GM19025 (cell line): Measurements from ENCODE around the gene NFATC2.
"Not testable (repeated sequence)": the region's sequence is repeated elsewhere in the genome, so short reads cannot be mapped to it uniquely, and the experiment has no call there.

ENCODE experiments used
- ATAC-seq: cut with Tn5 transposase; IDR thresholded peaks from one replicate; pipeline ENCODE4 v1.9.1; 2021; ENCODE audit warnings: mild to moderate bottlenecking, low read depth, moderate library complexity; ENCODE audit not compliant: unreplicated experiment

NFATC2 gene

DNA sequence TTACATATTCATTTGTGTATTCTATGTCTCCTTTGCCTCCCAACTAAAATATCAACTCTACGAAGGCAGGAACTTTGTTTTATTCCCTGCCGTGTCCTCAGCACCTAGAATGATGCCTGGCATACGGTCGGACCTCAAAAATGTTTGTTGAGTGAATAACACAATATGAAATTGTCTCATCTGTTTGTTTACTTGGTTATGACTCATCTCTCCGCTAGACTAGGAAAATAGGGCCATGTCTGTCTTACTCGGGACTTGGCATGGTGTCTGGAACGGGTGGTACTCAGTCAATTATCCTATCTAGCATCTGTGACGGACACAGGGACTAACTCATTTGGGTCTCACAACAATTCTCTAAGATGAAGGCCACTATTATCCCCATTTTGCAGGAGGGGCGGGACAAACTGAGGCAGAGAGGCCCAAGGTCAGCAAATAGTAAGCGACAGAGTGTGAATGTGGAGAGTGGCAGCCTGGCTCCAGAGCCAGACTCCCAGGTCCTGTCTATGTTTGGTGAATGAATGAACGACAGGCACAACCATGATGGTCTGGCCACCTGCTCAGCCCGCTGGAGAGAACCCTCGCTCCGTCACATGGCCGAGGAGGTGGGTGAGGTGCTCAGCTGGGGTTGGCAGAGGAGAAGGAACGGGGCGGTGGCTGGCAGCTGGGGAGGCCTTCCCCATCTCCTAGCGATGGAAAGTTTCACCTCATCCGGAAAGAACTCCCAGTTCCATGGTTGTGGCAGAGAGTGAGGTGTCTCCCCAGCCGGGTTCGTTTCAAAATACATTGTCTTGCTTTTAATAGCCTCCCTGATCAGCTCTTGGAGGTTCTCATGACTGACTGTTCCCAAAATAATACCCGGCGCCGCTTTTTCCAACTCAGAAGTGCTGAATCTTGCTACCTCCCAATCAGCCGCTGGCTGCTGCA is 27.6 kb upstream of the NFATC2 start:
- ATAC-seq = no peak

DNA sequence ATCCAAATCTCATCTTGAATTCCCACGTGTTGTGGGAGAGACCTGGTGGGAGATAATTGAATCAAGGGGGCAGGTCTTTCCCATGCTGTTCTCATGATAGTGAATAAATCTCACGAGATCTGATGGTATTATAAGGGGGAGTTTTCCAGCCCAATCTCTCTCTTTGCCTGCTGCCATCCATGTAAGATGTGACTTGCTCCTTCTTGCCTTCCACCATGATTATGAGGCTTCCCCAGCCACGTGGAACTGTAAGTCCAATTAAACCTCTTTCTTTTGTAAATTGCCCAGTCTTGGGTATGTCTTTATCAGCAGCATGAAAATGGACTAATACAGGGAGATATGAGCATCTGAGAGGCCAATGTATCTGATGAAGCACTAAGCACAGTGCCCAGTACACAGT is 26.0 kb upstream of the NFATC2 start:
- not testable (repeated sequence) for ATAC-seq

DNA sequence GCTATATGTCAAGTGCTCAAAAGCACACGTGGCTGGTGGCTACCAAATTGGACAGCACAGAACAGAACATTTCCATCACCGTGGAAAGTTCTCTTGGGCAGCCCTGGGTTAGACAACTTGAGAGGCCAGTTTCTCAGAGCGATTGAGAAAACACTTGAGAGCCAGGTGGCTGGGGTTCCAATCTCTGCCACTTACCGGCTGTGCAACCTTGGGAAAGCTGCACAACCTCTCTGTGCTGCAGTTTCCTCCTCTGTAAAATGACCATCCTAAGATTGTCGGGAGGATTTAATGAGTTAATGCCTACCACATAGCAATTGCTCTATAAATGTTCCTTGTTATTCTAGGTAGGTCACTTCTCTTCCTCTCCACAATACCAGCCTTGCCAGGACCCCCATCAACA is 25.1 kb upstream of the NFATC2 start:
- no peak for ATAC-seq

DNA sequence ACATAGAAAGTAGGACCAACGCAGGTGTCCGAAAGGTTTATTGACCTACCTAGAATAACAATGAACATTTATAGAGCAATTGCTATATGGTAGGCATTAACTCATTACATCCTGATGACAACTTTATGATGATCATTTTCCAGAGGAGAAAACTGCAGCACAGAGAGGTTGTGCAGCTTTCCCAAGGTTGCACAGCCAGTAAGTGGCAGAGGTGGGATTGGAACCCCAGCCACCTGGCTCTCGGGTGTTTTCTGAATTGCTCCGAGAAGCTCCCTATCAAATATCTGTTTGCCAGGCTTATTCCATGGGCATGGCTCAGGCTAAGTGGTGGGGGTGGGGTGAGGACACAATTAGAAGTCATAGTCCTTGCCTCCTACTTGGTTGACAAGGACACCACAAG is 24.1 kb upstream of the NFATC2 start:
- ATAC-seq = no peak

DNA sequence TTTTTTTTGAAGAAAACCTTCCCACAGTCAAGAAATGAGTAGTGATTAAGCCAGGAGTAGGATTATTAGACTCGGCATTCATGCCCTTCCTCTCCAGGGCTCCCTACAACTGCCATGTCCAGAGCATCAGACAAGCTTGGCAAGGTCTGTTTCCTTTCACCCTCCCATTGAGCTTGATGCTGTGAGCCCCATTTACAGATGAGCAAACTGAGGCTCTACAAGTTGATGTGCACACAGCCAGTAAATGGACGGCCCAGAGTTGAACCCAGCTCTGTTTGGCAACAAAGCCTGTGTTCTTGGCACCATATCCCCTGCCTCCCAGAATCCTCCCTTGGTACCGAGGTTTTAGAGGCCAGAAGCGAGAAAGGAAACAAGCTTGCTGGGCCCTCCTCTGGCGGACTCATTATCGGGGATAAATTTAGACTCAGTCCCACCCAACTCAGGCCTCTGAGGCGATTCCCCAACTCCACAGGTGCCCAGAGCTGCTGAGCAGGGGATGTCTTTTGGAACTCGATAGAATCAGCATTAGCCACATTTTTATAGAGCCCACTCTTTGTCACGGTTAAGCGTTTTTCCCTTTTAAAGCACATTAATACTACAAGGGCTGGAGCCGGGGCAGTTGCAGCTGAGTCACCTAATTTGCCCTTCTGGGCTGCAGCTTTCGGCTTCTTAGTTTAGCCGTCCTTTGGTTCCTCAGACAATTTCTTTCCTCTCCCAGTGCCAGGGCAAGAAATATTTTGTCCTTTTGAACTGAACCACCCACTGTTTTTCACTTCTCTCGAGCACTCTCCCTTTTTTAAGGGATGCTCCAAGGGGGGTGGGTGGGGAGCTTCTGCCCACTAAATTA is 23.0 kb upstream of the NFATC2 start:
- no peak for ATAC-seq

DNA sequence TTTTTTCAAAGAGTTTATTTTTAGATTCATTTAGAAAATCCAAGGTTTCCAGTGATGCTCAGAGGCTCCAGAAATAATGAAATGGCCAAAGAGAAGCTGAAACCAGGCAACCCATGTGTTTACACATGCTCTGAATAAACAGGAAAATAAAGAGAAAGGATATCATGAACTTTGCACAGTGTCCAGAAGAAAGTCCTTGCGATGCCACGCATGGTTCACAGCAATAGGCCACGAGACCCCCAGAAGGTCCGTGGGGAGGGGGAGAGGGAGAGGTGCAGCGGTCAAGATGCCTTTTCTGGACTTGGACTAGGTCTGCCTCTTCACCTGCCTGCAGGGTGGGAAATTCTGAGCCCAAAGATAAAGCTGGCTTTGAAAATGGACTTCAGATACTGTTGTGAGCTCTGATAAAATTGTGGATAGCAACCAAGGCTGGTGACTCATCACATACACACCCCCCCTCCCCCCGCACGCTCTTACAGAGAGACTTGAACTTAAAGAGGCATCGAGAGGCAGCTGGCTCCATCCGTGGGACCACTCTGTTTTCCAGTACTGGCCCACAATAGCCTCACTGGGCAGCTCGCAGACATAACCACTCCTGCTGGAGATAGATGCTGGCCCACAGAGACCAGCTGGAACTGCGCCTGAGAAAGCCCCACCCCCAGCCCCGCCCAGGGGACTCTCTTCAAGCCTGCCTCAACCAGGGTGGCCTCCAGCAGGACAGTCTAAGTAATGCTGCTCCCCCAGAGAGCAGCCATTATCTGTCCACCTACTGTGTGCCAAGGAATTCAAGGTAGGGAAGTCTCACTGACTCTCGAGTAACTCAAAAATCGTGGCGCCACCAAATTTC is 21.2 kb upstream of the NFATC2 start:
- ATAC-seq = no peak

DNA sequence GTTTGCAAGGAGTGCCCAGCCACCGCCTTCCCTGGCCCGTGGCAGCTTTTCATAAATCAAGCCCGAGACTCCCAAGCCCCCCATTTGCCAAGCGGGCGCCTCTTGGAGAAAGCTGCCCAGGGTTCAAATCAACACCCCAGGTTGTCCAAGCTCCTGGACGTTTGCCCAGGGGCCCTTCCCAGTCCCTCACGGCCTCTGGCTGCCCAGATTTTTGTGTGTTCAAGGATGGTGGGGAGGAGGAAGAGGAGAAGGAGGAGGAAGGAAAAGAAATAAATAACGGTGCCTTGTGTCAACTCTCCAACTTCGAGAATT is 20.6 kb upstream of the NFATC2 start:
- no peak for ATAC-seq

DNA sequence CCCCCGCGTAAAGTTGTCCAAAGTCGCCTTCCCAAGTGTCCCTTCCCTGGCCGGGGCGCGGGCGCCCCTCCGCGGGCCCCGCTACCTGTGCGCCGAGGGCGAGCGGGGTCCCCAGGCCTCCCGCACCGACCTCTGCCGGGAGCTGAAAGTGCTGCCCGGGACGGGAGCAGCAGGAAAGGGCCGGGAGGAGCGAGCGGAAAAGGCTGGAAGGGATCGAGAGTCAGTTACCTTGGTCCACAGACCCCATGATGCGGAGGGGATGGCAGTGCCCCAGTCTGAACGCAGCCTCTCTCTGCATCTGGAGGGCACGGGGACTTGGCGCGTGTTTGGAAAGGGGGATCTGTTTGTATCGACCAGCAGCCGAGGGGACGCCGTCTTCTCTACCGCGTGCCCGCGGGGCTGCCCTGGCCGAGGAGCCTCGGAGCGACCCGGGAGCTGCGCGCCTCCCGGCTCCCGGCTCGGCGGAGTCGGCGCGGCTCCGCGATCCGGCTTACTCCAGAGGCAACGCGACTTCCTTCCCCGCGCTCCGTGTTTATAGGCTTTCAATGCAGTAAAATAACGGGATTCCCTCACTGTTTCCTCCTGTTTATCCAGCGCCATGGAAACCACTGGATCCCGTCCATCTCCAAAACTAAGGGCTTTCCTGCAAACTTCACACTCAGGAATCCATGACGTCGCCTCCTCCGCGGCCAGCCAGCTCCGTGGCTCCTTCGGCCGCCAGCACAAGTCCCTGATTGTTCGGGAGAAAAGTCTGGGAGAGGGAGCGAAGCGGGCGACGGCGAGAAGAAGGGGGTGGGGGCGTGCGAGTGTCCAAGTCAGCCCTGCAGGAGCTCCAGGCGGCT is 20.0 kb upstream of the NFATC2 start:
- no peak for ATAC-seq

DNA sequence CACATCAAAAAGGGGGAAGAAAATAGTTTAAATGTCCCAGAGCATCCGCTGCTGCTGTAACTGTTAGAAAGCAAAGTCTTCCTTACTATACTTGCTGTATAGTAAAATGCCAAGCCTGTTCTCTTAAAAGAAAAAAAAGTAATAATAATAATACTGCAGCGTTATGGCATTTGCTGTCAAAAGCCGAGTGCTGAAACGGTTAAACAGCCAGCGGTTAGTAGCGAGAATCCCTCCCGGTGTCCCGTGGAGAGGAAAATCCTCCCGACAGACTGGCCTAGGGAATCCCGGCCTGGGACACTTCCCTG is 19.5 kb upstream of the NFATC2 start:
- ATAC-seq = no peak

DNA sequence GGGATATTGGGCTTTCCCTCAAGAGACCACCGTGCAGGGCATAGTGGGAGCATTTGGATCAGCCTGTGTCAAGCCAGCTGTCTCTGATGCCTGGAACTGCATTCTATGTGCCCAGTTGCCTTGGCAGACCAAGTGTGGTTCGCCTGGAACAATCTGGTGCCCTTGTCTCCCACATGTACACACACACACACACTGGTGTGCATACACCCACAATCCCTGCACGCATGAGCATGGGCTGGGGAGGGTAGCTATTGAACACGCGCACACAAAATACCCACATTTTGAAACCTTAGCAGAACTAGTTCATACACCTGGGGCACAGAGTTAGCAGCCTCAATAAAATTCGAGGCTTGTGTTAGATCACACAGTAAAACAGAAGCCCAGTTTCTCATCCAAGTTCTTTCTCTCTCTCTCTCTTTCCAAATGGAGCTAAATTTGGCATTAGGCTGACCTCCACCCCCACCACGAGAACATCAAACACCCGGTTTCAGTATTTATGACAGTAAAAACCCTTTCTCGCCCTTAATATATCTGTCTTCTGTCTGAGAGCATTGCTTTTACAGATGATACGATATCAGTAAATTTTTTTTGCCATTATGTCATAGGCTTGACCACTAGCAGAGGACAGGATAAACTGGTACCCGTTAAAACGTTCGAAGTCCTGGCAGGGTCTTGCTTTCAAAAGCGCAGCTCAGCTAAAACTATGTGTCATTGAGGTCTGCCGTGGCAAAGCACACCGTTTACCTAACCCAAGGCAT is 18.2 kb upstream of the NFATC2 start:
- no peak for ATAC-seq

DNA sequence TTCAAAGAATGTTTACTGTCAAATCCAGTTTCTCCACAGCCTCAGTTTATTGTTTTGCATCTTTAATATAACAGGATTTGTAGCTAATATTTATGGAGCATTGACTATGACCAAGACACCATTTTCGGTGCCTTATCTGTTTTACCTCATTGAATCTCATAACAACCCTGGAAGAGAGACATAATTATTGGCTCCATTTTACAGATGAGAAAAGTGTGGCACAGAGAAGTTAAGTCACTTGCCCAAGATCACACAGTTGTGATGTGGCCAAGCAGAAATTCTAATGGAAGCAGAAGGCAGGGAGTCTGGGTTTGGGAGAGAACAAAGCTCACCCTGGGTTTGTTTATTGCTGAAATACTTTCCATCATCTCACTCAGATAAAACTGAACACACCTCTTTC is 17.5 kb upstream of the NFATC2 start:
- no peak for ATAC-seq

DNA sequence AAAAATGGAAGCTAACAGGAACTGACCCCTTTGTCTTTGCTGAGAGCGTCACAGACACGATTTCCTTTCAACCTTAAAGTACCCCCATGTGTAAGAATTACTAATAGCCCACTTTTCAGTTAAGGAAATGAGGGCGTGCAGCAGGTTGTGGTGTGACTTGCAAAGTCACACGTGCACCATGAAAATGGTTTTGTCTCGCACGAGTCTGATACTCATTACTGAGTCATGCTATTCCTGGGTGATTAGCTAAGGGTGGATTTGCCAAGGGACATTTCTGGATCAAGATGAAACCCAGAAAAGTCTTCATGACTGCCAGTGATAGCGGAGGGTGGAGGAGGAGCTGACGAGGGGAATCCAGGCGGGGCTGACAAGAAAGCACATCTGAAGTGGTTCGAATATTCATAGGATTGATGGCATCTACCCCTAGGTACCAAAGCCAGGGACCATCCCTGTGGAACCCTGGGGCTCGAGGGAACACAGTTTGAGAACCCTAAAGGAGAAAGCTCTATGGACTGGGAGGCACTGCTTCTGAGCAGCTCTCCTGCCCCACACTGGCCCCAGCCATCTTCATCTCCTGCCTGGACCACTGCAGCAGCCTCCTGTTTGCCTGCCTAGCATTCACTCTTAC is 12.1 kb upstream of the NFATC2 start:
- no peak for ATAC-seq

DNA sequence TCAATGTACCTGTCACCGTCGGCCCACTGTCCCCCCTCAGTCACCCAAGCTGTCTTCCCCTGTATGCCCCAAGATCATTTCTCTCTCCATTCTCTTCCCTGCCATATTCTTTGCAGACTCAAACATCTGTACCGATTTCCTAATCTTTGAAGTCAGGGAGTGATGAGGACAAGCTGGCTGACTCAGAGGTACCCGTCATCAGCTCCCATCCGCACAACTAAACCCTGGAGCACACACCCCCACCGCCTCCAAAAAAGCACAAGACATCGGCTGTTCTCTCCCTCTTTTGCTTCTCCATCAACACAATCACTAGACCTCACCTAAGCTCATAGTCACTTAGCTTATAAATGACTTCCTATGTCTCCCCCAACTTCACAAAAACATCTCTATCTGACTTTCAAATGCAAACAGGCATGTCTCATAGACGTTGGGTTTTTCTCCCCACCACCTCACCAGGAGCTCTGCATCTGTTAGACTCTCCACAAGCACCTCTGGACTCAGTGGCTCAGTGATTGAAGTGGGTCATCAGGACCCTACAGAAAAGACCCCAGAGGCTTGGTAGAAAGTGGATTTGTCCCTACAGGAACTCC is 11.5 kb upstream of the NFATC2 start:
- no peak for ATAC-seq

DNA sequence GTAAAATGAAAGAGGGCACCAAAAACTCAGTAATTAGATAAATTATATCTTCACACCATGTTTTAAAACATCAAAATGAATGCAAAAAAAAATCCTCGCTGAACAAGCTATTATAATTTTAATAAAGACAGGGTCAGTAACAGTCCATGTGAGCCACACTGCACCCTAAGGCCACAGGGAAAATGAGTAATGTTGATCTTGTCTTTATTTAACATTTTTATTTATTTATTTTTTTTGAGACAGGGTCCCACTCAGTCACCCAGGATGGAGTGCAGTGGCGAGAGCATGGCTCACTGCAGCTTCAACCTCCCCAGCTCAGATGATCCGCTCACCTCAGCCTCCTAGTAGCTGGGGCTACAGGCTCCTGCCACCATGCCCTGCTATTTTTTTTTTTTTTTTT is 8.7 kb upstream of the NFATC2 start:
- ATAC-seq = no peak

DNA sequence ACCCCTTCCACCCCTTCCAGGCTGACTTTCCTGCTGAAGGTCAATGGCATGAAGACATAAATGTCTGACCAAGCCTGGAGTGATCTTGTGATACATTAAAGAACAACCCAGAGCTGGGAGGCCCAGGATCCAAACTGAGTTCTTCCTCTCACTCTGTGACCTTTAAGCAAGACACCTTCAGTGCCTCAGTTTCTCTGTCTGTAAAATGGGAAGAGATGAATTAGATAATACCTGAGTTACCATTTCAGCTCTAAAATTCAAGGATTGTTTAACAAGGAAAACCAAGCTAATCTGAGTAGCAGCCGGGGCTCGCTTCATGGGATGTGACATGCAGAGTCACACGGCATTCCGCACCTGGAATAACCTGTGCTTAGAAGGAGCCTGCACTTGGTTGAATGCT is 7.0 kb upstream of the NFATC2 start:
- ATAC-seq = no peak

DNA sequence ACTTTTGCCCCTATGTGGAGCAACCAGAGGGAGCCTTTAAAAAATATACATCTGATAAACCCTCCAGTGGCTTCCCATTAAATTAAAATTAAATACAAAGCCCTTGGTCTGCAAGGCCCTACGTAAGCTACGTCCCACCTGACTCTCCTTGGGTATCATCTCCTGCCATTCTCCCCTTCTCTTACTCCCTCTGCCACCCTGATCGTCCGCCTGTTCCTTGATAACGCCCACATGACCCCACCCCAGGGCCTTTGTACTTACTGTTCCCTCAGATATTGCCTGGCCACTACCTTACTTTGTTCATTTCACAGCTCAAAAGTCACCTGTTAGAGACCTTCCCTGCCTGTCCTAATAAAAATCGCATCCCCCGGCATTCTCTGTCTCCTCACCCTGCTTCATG is 5.4 kb upstream of the NFATC2 start:
- no peak for ATAC-seq

DNA sequence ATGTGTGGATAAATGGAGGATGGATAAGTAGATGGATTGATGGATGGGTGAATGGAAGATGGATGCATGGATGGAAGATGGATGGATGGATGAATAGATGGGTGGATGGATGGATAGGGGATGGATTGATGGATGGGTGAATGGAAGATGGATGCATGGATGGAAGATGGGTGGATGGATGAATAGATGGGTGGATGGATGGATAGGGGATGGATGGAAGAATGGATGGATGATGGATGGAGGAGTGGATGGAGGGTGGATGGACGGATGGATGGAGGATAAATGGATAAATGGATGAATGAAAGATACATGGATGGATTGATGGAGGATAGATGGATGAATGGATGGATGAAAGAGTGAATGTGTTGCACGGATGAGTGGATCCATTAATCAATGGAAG is 3.0 kb upstream of the NFATC2 start:
- ATAC-seq = no peak

DNA sequence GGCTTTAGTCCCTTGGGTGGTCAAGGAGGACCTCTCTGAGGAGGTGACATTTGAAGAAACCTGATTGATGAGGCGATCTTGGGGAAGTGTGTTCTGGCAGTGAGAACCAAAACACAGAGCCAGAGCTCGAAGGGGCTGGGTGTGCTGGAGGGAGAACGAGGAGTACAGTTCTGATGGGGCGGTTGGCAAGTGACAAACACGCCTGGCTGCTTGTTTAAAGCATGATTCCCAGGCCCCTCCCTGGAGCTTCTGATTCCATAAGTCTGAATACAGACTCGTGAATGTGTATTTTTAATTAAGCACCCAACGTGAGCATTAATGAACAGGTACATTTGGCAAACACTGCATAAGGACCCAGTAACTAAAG is 886 bp upstream of the NFATC2 start:
- ATAC-seq = no peak

DNA sequence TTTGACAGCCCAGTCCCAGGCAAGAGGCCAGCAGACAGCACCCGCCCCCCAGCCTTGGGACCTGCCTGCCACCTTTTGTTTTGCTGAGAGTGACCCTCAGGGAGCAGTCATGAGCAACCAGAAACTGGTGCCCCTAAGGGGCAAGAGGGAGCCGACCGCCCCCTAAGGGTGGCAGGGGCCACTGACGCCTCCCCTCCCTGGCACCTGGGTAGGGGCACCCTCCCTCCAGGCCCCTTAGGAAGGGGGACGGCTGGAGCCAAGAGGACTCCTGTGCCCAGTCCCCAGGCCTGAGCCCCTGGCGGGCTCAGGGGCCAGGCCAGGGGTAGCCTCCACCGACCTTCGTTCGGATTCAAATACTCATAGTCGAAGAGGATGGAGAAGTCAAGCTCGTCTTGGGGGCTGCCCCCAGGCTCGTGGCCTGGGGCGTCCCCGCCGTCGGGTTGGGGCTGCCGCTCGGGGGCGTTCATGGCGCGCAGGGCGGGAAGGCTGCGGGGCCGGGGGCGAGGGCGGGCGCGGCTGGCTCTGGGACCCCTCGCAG is 417 bp downstream of the NFATC2 start:
- peak; percentile 35 for ATAC-seq
